GM12801 (cell line): ENCODE results near the gene CRLF1.

Source experiments
- TF ChIP-seq, protein P1 (sequence below): IDR thresholded peaks from one replicate; pipeline ENCODE4 v1.5.1; 2011; ENCODE audit warnings: control low read depth; ENCODE audit not compliant: insufficient read length; ENCODE audit errors: extremely low read depth

Gene CRLF1

DNA sequence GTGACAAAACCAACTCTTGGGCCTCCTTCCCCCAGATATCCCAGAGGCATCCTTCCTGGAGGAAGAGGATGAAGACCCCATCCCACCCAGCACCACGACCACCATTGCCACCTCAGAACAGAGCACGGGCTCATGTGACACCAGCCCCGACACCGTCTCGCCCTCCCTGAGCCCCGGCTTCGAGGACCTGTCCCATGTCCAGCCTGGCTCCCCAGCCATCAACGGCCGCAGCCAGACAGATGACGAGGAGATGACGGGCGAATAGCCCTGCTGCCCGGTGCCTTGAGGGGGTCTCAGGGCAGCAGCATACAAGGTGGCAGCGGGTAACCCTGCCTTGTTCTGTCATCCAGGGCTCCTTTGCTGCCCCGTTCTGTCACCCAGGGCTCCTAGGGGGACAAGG, 38.2 kb downstream of the CRLF1 start:
- TF ChIP-seq, protein P1, sequence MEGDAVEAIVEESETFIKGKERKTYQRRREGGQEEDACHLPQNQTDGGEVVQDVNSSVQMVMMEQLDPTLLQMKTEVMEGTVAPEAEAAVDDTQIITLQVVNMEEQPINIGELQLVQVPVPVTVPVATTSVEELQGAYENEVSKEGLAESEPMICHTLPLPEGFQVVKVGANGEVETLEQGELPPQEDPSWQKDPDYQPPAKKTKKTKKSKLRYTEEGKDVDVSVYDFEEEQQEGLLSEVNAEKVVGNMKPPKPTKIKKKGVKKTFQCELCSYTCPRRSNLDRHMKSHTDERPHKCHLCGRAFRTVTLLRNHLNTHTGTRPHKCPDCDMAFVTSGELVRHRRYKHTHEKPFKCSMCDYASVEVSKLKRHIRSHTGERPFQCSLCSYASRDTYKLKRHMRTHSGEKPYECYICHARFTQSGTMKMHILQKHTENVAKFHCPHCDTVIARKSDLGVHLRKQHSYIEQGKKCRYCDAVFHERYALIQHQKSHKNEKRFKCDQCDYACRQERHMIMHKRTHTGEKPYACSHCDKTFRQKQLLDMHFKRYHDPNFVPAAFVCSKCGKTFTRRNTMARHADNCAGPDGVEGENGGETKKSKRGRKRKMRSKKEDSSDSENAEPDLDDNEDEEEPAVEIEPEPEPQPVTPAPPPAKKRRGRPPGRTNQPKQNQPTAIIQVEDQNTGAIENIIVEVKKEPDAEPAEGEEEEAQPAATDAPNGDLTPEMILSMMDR = no peak

DNA sequence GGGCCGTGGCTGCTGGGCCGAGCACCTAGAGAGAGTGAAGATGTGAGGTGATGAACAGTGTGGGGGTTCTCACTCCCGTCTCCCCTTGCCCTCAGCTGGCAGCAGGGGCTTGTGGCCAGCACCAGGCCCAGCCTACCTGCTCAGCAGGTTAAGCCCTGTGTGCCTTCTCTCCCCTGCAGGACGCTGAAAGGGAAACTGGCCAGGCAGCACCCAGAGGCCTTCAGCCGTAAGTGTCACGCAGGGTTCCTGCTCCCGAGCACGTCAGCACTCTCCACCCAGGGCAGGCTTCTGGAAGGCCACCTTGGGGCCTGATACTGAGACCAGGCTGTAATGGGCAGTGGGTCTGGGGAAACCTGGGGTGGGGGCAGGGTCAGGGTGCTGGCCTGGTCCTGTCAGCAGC, 39.6 kb downstream of the CRLF1 start:
- TF ChIP-seq, protein P1 = no peak

DNA sequence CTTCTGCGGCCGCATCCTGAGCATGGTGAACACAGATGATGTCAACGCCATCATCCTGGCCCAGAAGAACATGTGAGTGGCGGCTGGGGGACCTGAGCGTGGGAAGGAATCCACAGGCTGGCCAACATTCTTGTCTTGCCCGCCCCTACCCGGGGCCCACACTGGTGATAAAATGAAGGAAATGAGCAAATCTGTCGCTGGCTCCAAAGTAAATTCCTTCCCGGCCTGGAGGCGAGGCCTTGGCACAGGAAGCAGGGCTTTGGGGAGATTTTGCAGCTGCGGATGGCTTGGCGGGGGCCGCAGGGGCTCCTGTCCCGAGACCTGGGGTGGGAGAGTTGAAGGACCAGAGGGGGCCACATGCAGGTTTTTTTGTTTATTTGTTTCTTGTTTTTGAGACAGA, 44.5 kb downstream of the CRLF1 start:
- TF ChIP-seq, protein P1 = no peak

DNA sequence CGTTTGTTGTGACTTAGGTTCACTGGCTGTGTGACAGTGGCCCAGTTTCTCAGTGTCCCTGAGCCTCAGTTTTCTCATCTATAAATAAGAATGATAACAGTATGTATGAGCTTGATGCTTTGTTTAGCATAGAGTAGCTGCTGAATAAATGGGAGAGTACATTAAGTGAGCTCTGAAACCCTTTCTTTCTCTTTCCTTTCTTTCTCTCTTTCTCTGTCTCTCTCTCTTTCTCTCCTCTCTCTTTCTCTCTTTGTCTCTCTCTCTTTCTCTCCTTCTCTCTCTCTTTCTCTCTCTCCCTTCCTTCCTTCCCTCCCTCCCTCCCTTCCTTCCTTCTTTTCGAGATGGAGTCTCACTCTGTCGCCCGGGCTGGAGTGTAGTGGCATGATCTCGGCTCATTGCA, 46.9 kb downstream of the CRLF1 start:
- TF ChIP-seq, protein P1 = no peak

DNA sequence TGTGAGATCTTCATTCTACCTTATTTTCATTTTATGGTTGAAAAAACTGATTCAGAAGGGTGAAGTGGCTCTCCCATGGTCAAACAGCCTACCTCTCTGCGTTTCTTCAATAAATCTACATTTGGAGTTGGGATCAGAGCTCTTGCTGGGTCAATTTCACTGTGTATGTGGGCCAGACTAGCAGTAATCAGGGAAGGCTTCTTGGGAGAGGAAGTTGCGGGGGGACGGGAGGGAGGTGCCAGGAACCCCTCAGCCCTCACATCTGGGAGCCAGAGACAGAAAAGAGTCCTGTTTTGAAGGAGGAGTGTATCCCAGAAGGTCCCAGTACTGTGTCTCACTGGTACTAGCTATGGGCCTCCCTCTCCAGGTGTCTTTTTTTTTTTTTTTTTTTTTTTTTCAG, 48.0 kb downstream of the CRLF1 start:
- TF ChIP-seq, protein P1 = no peak

DNA sequence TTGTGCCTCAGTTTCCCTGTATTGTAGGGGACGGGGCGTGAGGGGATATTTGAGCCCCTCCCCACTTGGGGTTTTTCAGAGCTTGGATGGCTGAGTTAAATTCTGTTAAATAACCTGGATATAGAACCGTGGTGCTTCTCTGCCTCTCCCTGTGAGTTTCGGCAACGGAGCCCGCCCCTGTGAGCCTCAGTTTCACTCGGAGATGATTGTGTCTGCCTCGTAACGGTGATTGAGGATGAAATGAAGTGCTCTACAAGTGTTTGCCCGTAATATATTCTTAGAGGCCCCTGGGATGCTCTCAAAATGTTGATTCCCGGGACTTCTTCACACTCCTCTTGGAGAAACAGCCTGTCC, 48.4 kb downstream of the CRLF1 start:
- TF ChIP-seq, protein P1 = no peak

DNA sequence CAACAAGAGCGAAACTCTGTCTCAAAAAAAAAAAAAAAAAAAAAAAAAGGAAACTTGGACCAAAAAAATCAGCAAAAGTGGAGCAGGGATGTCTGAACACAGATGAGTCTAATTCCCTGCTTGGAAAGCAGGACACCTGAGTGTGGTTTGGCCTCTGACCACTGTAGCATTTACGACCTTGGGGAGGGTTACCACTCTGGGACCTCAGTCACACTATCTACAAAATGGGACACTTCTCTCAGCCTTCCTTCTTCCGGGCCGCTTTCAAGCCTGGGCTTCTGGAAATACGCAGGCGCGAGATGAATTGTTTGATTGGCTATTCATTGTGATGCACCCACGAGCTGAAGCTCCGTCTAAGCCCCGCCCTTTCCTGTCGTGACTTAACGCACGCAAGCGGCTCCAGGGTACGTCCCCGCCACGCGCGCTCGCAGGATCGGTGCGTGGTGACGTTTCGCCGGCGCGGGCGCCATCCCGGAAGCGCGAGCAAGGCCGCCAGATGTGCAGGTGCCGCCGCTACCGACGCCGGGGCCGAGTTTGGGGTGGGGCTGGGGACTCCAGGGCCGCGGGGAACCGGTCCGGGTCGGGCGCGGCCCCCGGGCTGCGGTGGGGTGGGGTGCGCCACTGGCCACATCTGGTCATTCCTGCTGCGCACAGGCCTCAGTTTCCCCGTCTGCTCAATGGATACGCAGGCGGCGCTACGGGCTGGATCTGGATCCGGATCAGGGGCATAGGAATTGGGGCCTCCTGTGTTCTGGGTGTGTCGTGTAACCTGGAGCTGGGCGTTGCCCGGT, 49.0 kb downstream of the CRLF1 start, which contains the start of gene KXD1:
KXD1 (plus strand) TSS at position 460 of the 791 bp plus-strand sequence. CDS start 4,187 bp downstream, outside the sequence.
- TF ChIP-seq, protein P1 = no peak
